HepG2 (cell line): Measurements from ENCODE around the gene CCNYL1. TPM values are rescaled to one million over a fixed set of nuclear protein-coding genes. Genes with fewer than 3 reads are reported as not detected.

ENCODE experiments used
- CEBPB ChIP-seq: IDR thresholded peaks from 2 replicates; pipeline ENCODE4 v1.6.1; 2011; ENCODE audit warnings: low read depth, low read length, improper control_type of control experiment, borderline replicate concordance
- HNF4G ChIP-seq, 2 experiments: sonication (generic) in 1 of 2; formaldehyde crosslinking in 1 of 2; IDR thresholded peaks; 2 replicates each; pipeline versions ENCODE4 v1.4.0 to v1.6.1; 2011 to 2020; ENCODE audit warnings: borderline replicate concordance in 2 of 2, low read depth in 2 of 2, mild to moderate bottlenecking in 2 of 2, low read length in 1 of 2, missing genetic modification reagents in 1 of 2, moderate library complexity in 1 of 2
- HOXD1 ChIP-seq: sonication (generic); formaldehyde crosslinking; IDR thresholded peaks from 2 replicates; pipeline ENCODE4 v1.5.0; 2020; ENCODE audit warnings: missing genetic modification reagents
- JUND ChIP-seq: sonication (generic); formaldehyde crosslinking; IDR thresholded peaks from 2 replicates; pipeline ENCODE4 v1.8.0; 2022; ENCODE audit warnings: mild to moderate bottlenecking, missing genetic modification reagents
- KDM5B ChIP-seq: sonication (generic); formaldehyde crosslinking; IDR thresholded peaks from 2 replicates; pipeline ENCODE4 v1.4.0; 2020; ENCODE audit warnings: missing genetic modification reagents, mild to moderate bottlenecking, borderline replicate concordance
- KLF13 ChIP-seq: sonication (generic); formaldehyde crosslinking; IDR thresholded peaks from 2 replicates; pipeline ENCODE4 v1.4.0; 2020; ENCODE audit warnings: mild to moderate bottlenecking, missing genetic modification reagents
- NCOR1 ChIP-seq: fragments of 200-600 bp; sonication (generic); IDR thresholded peaks from 2 replicates; pipeline ENCODE4 v1.7.0; 2017; ENCODE audit warnings: antibody characterized with exemption, low read length, borderline replicate concordance
- NFATC3 ChIP-seq: sonication (generic); formaldehyde crosslinking; IDR thresholded peaks from 2 replicates; pipeline ENCODE4 v1.5.1; 2020; ENCODE audit warnings: mild to moderate bottlenecking, missing genetic modification reagents
- NFE2L1 ChIP-seq: sonication (generic); formaldehyde crosslinking; IDR thresholded peaks from 2 replicates; pipeline ENCODE4 v1.4.0; 2020; ENCODE audit warnings: missing genetic modification reagents, mild to moderate bottlenecking, borderline replicate concordance
- RFXAP ChIP-seq: sonication (generic); formaldehyde crosslinking; IDR thresholded peaks from 2 replicates; pipeline ENCODE4 v1.4.0; 2020; ENCODE audit warnings: missing genetic modification reagents, borderline replicate concordance
- TEAD3 ChIP-seq: optimal IDR thresholded peaks from 2 replicates; pipeline ENCODE3; 2016; ENCODE audit warnings: borderline replicate concordance
- ZBTB42 ChIP-seq: sonication (generic); formaldehyde crosslinking; IDR thresholded peaks from 2 replicates; pipeline ENCODE4 v1.5.0; 2020; ENCODE audit warnings: mild to moderate bottlenecking, missing genetic modification reagents
- ZNF12 ChIP-seq: sonication (generic); formaldehyde crosslinking; IDR thresholded peaks from 2 replicates; pipeline ENCODE4 v1.5.0; 2020; ENCODE audit warnings: missing genetic modification reagents
- polyA plus RNA-seq, 8 experiments: library from polyadenylated mRNA; depleted of rRNA in 3 of 8; stranded (reverse) in 7 of 8; unstranded in 1 of 8; fragments of >200 nt; fragmentation: Illumina TruSeq in 4 of 8; extraction: Trizol in 4 of 8; gene quantifications; 2 replicates each; pipeline versions ENCODE4 v1.2.1 to v1.2.3, GENCODE V29; 2011 to 2016; ENCODE audit warnings: low read depth in 4 of 8, missing spikeins in 1 of 8, mixed read lengths in 1 of 8; ENCODE audit not compliant: insufficient read depth in 1 of 8
- total RNA-seq, 5 experiments: library from RNA; depleted of rRNA; stranded (reverse); fragments of >200 nt; fragmentation: Illumina TruSeq; extraction: Trizol; gene quantifications; 2 replicates each; pipeline ENCODE4 v1.2.3, GENCODE V29; 2016; ENCODE audit warnings: low read depth in 1 of 5
- TF ChIP-seq, protein P1 (sequence below): sonication (generic); formaldehyde crosslinking; IDR thresholded peaks from 2 replicates; pipeline ENCODE4 v1.4.0; 2020; ENCODE audit warnings: missing genetic modification reagents, borderline replicate concordance
- TF ChIP-seq, protein P2 (sequence below): sonication (generic); formaldehyde crosslinking; IDR thresholded peaks from 2 replicates; pipeline ENCODE4 v1.4.0; 2020; ENCODE audit warnings: missing genetic modification reagents
- TF ChIP-seq, protein P3 (sequence below): sonication (generic); formaldehyde crosslinking; conservative IDR thresholded peaks from 2 replicates; pipeline ENCODE4 v1.5.0; 2020; ENCODE audit warnings: missing genetic modification reagents
- TF ChIP-seq, protein P4 (sequence below): sonication (generic); formaldehyde crosslinking; IDR thresholded peaks from 2 replicates; pipeline ENCODE4 v1.5.0; 2020; ENCODE audit warnings: missing genetic modification reagents
- TF ChIP-seq, protein P5 (sequence below): IDR thresholded peaks from 2 replicates; pipeline ENCODE4 v1.6.1; 2018; ENCODE audit warnings: missing genetic modification reagents
- TF ChIP-seq, protein P6 (sequence below): sonication (generic); formaldehyde crosslinking; IDR thresholded peaks from 2 replicates; pipeline ENCODE4 v1.5.1; 2020; ENCODE audit warnings: missing genetic modification reagents, mild to moderate bottlenecking, borderline replicate concordance

CCNYL1 gene
- total and polyA plus RNA-seq, 2 of the 13 experiments (the other 11 are each of a cell fraction or from before 2014, with no cell fraction given): 12.5 to 16.2 TPM

DNA sequence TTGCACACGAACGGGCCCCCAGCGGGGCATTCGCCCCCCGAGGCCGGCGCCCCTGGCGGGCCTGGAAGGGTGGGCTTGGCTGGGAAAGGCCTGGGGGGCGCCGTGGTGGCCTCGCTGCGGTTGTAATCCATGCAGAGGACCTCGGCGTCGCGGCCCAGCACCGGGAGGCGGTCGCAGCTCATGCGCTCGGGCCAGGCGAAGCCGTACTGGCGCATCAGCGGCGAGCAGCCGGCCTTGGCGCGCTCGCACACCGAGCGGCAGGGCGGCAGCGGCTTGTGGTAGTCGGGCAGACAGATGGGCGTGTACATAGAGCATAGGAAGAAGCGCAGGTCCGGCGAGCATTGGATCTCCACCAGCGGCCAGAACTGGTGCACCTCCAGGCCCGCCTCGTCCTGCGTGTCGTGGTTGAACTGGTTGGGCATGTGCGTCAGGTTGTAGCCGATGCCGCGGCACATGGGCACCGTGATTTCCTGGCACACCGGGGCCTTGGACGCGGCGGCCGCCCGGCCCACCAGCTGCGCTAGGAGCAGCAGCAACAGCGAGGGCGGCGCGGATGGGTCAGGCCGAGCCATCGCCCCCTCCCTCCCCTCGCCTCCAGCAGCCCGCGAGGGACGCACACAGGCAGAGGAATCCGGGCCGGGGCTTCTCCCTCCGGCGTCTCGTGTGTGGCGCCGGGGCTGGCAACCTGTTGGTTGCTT, 56.9 kb downstream of the CCNYL1 start (continued):
- no peak for TF ChIP-seq CEBPB
- TF ChIP-seq, protein P1, sequence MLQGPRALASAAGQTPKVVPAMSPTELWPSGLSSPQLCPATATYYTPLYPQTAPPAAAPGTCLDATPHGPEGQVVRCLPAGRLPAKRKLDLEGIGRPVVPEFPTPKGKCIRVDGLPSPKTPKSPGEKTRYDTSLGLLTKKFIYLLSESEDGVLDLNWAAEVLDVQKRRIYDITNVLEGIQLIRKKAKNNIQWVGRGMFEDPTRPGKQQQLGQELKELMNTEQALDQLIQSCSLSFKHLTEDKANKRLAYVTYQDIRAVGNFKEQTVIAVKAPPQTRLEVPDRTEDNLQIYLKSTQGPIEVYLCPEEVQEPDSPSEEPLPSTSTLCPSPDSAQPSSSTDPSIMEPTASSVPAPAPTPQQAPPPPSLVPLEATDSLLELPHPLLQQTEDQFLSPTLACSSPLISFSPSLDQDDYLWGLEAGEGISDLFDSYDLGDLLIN: 0 out of 2 replicates have a peak, but pooled peaks have one; percentile 34
- TF ChIP-seq TEAD3: no peak
- TF ChIP-seq HNF4G (IDR thresholded peaks at IDR 0.05; ENCODE audit: borderline replicate concordance, low read depth, low read length): no peak
- no peak for TF ChIP-seq HNF4G (CRISPR knock-in tag; IDR thresholded peaks at IDR 0.05; ENCODE audit: borderline replicate concordance, low read depth)
- no peak for TF ChIP-seq RFXAP (CRISPR knock-in tag)
- peak; percentile 48; the same call in 1 of the 2 replicates for TF ChIP-seq HOXD1 (CRISPR knock-in tag)
- TF ChIP-seq, protein P2, sequence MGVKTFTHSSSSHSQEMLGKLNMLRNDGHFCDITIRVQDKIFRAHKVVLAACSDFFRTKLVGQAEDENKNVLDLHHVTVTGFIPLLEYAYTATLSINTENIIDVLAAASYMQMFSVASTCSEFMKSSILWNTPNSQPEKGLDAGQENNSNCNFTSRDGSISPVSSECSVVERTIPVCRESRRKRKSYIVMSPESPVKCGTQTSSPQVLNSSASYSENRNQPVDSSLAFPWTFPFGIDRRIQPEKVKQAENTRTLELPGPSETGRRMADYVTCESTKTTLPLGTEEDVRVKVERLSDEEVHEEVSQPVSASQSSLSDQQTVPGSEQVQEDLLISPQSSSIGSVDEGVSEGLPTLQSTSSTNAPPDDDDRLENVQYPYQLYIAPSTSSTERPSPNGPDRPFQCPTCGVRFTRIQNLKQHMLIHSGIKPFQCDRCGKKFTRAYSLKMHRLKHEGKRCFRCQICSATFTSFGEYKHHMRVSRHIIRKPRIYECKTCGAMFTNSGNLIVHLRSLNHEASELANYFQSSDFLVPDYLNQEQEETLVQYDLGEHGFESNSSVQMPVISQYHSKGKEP (CRISPR knock-in tag): no peak
- TF ChIP-seq, protein P3, sequence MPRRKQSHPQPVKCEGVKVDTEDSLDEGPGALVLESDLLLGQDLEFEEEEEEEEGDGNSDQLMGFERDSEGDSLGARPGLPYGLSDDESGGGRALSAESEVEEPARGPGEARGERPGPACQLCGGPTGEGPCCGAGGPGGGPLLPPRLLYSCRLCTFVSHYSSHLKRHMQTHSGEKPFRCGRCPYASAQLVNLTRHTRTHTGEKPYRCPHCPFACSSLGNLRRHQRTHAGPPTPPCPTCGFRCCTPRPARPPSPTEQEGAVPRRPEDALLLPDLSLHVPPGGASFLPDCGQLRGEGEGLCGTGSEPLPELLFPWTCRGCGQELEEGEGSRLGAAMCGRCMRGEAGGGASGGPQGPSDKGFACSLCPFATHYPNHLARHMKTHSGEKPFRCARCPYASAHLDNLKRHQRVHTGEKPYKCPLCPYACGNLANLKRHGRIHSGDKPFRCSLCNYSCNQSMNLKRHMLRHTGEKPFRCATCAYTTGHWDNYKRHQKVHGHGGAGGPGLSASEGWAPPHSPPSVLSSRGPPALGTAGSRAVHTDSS (CRISPR knock-in tag): no peak
- TF ChIP-seq, protein P4, sequence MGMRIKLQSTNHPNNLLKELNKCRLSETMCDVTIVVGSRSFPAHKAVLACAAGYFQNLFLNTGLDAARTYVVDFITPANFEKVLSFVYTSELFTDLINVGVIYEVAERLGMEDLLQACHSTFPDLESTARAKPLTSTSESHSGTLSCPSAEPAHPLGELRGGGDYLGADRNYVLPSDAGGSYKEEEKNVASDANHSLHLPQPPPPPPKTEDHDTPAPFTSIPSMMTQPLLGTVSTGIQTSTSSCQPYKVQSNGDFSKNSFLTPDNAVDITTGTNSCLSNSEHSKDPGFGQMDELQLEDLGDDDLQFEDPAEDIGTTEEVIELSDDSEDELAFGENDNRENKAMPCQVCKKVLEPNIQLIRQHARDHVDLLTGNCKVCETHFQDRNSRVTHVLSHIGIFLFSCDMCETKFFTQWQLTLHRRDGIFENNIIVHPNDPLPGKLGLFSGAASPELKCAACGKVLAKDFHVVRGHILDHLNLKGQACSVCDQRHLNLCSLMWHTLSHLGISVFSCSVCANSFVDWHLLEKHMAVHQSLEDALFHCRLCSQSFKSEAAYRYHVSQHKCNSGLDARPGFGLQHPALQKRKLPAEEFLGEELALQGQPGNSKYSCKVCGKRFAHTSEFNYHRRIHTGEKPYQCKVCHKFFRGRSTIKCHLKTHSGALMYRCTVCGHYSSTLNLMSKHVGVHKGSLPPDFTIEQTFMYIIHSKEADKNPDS: peak; percentile 73; the same call in 1 of the 2 replicates
- no peak for TF ChIP-seq NFE2L1 (CRISPR knock-in tag)
- TF ChIP-seq, protein P5, sequence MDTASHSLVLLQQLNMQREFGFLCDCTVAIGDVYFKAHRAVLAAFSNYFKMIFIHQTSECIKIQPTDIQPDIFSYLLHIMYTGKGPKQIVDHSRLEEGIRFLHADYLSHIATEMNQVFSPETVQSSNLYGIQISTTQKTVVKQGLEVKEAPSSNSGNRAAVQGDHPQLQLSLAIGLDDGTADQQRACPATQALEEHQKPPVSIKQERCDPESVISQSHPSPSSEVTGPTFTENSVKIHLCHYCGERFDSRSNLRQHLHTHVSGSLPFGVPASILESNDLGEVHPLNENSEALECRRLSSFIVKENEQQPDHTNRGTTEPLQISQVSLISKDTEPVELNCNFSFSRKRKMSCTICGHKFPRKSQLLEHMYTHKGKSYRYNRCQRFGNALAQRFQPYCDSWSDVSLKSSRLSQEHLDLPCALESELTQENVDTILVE (CRISPR knock-in tag): peak; percentile 12; the same call in 1 of the 2 replicates
- TF ChIP-seq KLF13 (CRISPR knock-in tag): no peak
- peak; percentile 82 for TF ChIP-seq KDM5B (CRISPR knock-in tag)
- TF ChIP-seq JUND (CRISPR knock-in tag): 0 out of 2 replicates have a peak, but pooled peaks have one; percentile 20
- no peak for TF ChIP-seq NFATC3 (CRISPR knock-in tag)
- TF ChIP-seq NCOR1: peak; percentile 33; the same call in 1 of the 2 replicates
- TF ChIP-seq ZBTB42: peak; percentile 81
- TF ChIP-seq, protein P6, sequence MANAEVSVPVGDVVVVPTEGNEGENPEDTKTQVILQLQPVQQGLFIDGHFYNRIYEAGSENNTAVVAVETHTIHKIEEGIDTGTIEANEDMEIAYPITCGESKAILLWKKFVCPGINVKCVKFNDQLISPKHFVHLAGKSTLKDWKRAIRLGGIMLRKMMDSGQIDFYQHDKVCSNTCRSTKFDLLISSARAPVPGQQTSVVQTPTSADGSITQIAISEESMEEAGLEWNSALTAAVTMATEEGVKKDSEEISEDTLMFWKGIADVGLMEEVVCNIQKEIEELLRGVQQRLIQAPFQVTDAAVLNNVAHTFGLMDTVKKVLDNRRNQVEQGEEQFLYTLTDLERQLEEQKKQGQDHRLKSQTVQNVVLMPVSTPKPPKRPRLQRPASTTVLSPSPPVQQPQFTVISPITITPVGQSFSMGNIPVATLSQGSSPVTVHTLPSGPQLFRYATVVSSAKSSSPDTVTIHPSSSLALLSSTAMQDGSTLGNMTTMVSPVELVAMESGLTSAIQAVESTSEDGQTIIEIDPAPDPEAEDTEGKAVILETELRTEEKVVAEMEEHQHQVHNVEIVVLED (CRISPR knock-in tag): peak; percentile 15; the same call in 1 of the 2 replicates
- TF ChIP-seq ZNF12 (CRISPR knock-in tag): no peak
